HuH-7 (cell line): ENCODE results near the gene ABCC4.

Experiments
- DNase-seq: peaks from one replicate; pipeline ENCODE4 v3.0.0; 2011; ENCODE audit warnings: low spot score

The ABCC4 gene

DNA sequence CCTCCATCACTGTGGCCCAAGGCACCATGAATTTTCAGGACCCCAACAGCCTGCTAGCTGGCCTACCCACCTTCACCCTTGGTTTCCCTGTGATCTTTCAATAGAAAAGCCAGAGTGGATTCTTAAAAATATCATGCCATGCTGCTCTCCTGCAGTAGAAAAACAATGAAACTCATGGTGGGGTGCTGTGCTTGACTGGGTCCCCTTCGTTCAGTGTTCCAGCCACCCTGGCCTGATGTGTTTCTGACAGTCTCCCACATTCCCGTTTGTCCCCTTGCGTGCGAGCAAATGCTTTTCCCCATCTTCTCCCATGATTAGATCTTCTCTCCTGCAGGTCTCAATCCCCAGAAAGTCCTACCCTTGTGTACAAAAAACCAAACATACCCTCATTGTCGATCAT lies 43.2 kb downstream of the ABCC4 start:
- no peak for DNase-seq

DNA sequence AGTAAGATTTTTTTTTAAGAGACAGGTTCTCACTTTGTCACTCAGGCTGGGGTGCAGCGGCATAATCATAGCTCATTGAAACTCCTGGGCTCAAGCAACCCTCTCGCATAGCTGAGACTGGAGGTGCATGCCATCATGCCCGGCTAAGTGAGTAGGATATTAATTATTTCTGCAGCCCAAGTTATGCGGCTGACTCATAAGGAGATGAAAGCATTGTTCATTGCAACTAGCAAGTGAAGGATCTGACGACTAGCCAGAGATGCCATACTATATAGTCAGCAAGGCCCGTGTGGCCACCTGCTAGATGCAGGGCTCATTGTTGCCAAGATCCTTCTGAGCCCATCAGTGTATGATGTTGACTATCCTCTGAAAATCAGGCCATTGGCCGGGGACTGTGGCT lies 45.2 kb downstream of the ABCC4 start:
- DNase-seq = no peak

DNA sequence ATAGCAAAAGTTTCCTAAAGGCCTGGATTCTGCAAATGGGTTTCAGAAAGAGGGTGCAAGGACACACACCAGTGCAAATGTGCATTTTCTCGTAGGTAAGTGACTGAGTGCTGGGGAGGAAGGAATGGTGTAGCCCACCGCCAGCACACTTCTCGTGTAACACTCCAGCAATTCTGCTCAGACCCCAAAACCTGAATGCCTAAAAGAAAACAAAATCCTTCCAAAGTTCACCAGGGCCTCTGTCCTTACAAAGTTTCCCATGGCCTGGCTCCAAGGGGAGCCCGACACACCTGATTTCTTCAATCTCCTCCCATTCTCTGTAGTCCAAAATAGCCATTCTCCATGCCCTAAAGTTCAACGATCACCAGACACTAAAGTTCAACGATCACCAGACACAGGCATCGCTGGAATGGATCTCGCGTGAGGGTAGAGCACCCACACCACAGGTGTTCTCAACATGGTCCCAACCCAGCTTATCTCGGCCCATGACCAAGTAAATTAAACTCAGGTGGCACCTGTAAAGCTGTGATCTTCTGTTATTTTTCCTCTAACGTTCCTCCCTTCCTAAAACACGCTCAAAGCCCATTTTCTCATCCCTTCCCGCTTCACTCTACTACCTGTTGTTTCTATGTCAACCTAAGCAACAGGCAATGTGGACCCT lies 46.0 kb downstream of the ABCC4 start:
- no peak for DNase-seq

DNA sequence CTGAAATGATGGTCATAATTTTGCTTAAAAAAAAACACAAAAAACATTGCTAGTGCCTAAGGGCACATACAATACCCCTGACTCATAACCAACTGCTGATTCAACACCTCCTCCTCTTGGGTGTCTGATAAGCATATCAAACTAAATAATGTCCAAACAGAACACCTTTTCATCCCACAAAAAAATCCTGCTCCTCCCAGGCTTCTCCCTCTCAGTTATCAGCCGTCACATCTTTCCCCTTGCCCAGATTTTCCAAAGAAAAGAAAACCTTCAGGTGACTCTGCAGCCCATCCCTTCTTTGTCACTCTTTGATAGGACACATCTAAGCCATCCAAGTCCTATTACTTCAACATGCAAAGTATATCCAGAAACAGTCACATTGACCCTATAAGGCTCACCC lies 46.9 kb downstream of the ABCC4 start:
- DNase-seq = no peak

DNA sequence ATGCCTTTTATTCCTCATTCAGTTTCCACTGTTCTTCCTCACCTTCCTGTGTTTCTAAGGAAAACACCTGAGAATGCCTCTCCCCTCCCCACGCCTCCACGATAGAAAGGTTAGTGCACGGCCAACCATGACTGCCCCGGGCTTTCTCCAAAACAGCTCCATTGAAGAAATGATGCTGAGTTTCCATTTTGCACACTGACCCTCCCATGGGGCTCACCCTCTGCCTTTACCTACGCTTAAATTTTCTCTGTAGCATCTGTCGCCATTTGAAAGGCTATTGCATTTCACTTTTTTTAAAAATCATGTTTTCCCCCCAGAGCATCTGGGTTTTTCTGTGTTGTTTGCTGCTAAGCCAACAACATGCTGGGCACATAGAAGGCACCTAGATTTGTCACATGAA lies 48.2 kb downstream of the ABCC4 start:
- no peak for DNase-seq

DNA sequence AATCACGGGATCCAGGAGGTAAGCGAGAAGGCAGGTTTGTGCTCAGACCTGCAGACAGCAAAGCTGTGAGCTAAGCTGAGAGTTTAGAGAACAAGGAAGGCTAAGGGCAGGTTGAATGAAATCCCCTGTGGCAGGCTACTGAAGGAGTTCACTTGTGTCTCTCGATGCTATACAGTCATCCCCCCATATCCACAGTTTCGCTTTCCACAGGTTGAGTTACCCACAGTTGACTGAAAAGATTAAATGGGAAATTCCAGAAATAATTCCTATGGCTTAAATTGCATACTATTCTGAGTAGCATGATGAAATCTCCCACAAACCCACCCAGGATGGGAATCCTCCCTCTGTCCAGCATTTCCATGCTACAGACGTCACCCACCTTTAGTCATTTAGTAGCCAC lies 49.6 kb downstream of the ABCC4 start:
- no peak for DNase-seq

DNA sequence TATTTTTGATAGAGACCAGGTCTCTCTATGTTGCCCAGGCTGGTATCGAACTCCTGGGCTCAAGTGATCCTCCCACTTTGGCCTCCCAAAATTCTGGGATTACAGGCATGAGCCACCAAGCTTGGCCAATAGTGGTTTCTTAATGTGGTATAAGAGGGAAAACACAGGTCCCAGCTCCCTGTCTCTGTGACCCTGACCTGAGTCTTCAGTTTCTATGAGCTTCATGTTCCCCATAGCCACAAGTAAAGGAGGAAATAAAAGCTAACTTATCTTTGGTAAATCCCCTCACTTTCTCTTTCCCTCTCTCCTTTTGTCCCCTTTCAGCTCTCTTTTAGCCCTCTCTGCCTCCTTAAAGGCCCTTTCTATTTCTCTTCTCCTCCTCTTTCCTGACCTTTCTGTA lies 50.3 kb downstream of the ABCC4 start:
- no peak for DNase-seq

DNA sequence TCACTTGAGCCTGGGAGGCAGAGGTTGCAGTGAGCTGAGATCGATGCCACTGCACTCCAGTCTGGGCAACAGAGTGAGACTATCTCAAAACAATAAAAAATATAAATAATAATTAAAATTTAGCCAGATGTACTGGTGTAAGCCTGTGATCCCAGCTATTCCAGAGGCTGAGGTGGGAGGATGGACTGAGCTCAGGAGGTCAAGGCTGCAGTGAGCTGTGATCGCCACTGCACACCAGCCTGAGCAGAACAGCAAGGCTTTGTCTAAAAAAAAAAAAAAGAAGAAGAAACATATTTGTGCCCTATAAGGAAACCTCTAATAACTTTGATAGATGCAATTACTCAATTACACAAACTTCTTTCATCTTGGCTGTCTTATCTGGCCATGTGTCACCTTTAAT lies 52.3 kb downstream of the ABCC4 start:
- no peak for DNase-seq

DNA sequence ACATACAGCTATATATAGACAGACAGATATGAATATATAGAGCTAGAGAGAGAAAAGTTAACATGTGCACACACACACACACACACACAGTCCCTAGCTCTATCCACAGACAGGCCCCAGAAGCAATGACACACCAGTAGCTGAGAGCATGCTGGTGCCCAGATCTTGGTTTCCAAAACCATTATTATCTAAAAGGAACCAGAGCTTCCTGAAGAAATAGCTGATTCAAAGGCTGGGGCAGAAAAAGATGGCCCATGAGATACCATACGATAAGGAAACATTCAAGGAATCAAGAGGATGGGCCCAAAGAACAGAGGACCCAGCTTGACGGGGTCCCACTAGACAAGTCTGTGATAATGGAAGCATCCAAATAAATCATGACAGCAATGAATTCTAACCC lies 53.4 kb downstream of the ABCC4 start:
- DNase-seq = no peak

DNA sequence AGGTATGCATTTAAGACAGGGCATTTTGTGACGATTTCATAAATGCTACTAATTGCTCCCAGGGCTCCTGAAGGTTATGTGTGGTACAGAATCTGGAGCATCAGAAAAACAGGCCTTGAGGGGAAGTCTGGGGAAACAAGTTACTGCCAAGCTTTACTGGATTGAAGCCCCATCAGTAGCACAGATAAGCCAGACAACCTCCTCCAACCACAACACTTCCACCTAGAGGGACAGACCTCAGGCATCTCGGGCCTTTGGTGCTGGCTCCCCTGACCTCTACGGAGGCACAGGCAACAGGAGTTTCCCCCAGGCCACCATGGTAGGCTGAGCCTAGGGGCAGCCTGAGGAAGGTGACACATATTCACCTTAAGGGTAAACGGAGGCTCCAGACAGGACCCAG lies 54.1 kb downstream of the ABCC4 start:
- no peak for DNase-seq

DNA sequence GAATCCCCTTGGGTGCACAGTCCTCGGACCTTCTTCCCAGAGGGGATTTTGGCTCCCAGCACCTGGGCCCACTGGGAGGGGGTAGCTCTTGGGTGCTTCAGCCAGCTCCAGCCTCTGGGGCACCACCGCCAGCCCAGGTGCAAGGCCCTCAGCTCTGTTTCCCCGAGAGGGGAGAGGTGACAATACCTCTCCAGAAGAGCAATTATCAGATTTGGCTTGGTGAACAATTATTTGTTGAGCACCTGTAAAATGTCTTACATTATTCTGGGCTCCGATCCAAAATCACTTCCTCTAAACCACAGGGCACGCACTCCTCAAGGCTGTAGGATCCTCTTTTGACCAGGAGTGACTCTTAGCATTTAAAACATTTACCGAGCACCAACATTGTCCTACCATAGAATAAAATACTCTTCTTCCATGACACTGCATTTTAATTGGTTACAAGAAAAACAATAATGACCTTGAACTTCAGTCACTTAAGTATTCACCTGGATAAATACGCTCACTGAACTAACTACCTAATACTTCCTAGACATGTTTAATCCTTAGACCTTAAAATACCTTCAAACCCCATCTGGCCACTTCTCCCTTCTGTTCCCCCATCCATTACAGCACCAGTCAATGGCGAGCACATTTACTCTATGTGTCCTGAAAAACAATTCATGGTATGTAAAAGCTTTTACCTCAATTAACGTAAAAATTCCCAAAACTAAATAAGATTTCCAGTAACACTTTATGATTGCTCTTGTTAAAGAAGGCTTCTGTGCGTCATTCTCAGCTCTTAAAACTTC lies 54.8 kb downstream of the ABCC4 start:
- no peak for DNase-seq

DNA sequence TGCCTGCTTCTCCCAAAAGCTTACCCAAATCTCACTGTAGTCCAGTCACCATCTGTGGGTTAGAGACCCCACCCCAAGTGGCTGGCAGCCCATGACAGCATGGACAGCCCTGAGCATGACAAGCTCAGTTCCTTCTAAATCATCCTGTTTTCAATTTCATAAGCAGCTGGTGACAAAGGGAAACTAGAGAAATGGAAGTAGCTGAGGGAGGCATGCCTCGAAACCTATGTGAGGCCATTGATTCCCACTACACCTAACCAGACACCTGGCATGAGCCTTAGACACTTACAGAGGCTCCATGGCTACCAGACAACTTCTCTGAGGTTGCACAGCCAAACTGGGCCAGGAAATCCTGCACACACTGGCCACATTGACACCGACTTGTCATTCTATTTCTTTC lies 56.2 kb downstream of the ABCC4 start:
- no peak for DNase-seq

DNA sequence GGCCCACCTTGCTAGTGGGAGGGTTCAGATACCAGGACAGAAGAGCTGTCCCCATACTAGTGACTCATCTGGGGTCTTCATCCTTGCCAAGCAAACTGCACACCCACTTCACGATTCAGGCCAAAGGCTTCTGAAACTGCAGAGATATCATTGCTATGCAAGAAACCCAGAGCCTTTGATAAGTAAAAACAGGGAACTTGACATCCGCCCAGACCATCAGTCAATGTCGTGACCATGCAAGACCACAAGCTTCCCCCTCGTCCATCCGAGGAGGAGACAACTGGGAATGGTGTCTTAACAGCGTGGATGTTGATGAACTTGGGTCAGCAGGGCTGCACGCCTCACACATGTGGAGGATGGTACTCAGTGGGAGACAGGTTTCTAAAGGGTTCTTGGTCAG lies 58.0 kb downstream of the ABCC4 start:
- DNase-seq = no peak

DNA sequence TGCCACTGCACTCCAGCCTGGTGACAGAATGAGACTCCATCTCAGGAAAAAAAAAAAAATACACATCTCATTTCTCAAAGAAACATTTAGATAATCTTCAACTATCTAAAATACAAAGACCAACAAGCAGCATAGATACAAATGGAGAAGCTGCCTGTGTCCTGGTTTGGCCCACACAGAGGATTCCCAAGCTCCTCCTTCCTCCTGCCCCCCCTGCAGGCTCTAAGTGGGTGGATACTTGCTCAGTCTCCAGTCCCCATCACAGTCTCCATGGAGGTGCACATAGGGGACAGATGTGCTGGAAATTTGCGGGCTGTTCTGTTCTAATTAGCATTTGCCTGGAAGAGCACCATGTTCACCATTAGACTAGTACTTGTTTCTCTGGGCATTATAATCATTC lies 59.9 kb downstream of the ABCC4 start:
- DNase-seq = no peak

DNA sequence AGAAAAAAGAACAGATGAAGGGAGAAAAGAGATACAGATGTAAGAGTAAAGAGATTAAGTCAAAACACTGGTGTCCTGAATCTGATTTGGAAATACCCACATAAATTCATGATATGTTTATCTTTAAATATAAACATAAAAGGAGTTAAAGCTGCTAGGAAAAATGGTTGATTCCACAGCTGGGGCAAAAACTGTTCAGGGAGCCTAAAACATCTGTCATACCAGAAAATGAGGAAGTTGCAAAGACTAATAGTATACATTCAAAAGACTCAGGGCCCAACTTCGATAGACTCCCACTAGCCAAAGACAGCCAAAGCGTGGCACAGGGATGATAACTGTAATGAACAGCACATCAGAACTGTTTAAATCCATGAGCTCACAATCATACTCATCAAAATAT lies 62.0 kb downstream of the ABCC4 start:
- no peak for DNase-seq

DNA sequence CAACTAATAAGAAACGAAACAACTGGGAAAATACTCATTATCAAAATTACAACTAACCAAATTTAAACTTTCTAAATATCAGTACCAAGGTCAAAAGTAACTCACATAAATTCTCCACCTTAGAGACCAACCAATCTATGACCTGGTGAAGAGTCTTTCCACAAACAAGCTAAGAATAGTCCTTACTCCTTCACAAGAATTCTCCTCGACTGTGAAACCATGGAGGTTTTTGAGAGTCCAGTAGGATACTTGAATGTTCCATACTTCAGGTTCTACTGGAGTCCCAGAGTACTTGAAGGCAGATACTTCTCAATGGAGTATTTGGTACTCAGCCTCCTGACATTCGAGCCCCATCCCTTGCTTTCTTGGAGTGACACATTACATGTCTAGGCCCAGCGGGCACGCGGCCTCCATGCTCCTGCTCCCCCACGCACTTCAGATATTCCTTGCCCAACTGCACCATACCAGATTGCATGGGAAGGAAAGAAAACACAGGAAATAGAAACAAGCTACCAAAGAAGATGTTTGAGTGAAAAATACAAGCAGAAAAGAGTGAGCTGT lies 63.9 kb downstream of the ABCC4 start:
- no peak for DNase-seq

DNA sequence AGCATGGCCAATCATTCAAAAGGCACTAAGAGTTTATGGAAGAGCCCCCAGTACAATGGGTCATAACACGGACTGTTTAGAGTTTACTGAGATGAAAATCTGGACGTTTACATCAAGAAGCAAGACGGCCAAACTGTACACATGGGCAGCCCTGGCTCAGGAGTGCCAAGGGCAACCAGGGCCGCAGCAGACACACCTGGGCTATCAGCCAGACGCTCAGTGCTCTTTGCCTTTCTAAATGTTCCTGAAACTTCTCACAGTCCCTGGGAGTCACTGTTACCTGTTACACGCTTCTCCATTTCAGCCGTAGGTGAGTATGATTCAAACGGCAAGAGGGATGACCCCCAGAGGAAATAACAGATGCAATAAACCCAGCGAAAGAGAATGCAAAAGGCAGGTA lies 64.5 kb downstream of the ABCC4 start:
- DNase-seq = no peak

DNA sequence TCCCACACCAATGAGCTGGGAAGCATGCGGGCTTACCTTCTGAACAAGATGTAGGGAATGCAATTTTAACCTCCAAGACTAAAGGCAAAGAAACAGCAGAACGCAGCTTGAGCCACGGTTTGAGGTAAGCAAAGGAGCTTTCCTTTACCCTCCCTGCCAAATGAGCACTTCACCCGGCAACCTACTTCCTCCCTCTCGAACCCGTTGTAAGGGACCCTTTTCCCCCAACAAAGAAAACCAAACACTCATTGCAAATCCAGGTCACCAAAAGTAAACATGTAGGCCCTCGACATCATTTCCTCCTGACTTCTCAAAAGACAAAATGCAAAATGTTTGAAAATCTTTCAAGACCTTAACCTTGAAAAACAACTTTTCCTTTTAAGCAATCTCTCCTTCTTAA lies 65.3 kb downstream of the ABCC4 start:
- DNase-seq = no peak

DNA sequence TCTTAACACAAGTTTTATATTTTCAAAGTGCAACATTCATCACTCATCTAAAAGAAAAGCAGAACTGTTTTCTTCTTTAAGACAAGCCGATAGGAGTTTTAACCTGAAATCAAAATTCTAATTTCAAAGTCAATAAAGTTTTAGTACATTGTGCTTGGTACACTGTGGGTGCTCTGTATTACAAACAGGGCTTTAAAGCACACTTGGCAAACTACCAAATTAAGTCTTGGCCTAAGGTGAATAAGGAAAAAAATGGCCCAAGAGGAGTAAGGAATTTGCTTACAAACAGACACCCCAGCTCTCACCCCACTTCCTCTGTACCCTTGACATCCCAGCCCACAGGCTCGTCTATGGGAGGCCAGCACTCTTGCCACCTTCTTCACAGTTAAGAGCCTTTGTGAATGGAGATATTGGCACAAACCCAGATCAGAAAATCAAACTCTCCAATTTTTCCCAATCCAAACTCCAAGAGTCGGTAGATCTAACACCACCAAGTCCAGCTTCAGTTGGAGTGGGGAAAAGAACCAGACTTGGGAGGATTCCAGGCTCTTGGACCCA lies 66.0 kb downstream of the ABCC4 start:
- no peak for DNase-seq

DNA sequence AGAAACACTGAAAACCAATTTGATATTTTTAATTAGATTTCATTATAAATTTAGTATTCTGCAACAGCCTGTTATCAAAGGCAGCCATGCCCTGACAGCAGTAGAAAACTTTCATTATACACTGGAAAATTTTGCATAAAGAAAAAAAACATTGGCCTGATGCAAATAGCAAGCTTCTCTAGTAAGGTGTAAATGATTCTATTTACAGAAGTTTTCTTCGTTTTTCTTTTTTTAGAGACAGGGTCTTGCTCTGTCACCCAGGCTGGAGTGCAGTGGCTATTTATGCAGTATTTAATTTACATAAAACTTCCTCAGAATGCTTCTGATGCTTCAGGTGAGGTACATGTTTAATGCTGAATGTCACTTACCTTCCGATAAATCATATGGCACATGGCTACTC lies 67.0 kb downstream of the ABCC4 start:
- no peak for DNase-seq

DNA sequence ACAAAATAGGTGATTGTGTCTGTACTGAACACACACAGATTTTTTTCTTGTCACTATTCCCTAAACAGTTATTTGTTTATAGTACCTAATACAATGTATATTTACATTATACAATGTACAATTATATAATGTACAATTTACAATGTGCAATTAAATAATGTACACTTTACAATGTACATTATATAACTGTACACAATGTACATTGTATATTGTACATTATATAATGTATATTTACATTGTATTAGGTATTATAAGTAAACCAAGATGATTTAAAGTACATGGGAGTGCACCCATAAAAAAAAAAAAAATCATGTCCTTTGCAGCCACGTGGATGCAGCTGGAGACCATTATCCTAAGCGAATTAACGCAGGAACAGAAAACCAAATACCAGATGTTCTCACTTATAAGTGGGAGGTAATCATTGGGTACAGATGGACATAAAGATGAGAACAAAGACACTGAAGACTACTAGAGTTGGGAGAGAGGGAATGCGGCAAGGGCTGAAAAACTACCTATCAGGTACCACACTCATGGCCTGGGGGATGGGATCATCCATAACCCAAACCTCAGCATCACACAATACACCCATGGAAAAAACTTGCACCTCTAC lies 68.1 kb downstream of the ABCC4 start:
- no peak for DNase-seq

DNA sequence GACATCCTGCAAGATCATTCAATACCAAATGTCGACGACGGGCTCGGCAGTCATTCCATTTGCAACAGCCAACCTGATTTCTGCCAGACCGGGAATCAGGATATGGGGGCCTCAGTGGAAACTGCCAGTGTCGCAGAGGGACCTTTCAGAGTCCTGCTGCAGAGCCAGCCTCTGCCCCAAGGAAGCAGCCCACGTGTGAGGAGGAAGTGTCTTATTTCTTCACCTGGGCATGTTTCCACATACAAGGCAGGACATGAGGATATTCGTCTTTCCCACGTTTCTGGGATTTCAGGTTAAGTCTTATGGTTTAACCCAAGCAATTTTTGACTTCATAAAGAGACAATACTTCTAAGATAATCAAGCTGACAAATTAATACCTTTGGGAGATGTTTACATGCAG lies 69.9 kb downstream of the ABCC4 start:
- no peak for DNase-seq

DNA sequence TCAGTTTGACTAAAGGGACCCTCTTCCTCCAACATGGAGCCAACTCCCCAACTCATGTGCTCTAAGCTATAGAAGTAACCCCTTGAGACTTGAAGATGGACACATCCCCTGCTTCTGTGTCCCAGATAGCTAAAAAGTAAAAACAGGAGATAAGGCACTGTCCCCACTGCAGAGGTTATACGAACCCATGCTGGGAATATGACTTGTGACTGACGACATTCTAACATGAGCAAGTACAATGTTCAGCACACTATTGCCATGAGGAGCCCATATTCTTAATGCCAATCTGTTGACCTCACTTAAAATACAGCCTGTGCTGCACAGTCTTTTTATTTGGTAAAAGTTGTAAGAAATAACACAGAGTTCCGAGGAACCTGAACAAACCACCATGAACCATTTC lies 71.4 kb downstream of the ABCC4 start:
- DNase-seq = no peak
